Dedifferentiated amniotic fluid mesenchymal stem cell (primary cell): ENCODE measurements around the gene HNRNPF.

Experiments used
- DNase-seq: peaks from one replicate; pipeline ENCODE4 v3.0.0-alpha.2; 2016; ENCODE audit errors: extremely low spot score

The HNRNPF gene

GRCh38 chr10:43376828-43377423 lies 32.1 kb downstream of the HNRNPF start:
- no peak for DNase-seq

GRCh38 chr10:43376046-43376635 lies 32.8 kb downstream of the HNRNPF start:
- DNase-seq = no peak

GRCh38 chr10:43375401-43376020 lies 33.5 kb downstream of the HNRNPF start:
- DNase-seq = no peak

- no peak for DNase-seq
These were observed 34.8 kb downstream of the HNRNPF start for GRCh38 chr10:43374194-43374593.

GRCh38 chr10:43373461-43373860 lies 35.5 kb downstream of the HNRNPF start:
- DNase-seq = no peak

GRCh38 chr10:43372765-43373361 lies 36.1 kb downstream of the HNRNPF start:
- no peak for DNase-seq

GRCh38 chr10:43371418-43371817 lies 37.6 kb downstream of the HNRNPF start, which contains the start of gene FXYD4:
TSS of gene FXYD4 (plus strand) at chr10:43371636. CDS start at chr10:43373747, 2,111 bp downstream.
- no peak for DNase-seq

GRCh38 chr10:43370671-43371215 lies 38.2 kb downstream of the HNRNPF start:
- no peak for DNase-seq

- DNase-seq = no peak
These were observed 39.1 kb downstream of the HNRNPF start for GRCh38 chr10:43369921-43370320.

- DNase-seq = no peak
These were observed 44.0 kb downstream of the HNRNPF start for GRCh38 chr10:43365001-43365400.

GRCh38 chr10:43362191-43362839 lies 46.7 kb downstream of the HNRNPF start:
- no peak for DNase-seq

GRCh38 chr10:43361547-43362190 lies 47.3 kb downstream of the HNRNPF start:
- no peak for DNase-seq

GRCh38 chr10:43360086-43360485 lies 48.9 kb downstream of the HNRNPF start:
- DNase-seq = no peak

- DNase-seq = peak; percentile 34
These were observed 53.1 kb downstream of the HNRNPF start for GRCh38 chr10:43355749-43356371.

- no peak for DNase-seq
These were observed 54.1 kb downstream of the HNRNPF start for GRCh38 chr10:43354879-43355380.

- DNase-seq = no peak
These were observed 54.7 kb downstream of the HNRNPF start for GRCh38 chr10:43354330-43354635.

GRCh38 chr10:43353495-43354329 lies 55.3 kb downstream of the HNRNPF start:
- DNase-seq = no peak

GRCh38 chr10:43352951-43353350 lies 56.0 kb downstream of the HNRNPF start:
- no peak for DNase-seq

GRCh38 chr10:43351301-43351700 lies 57.7 kb downstream of the HNRNPF start:
- no peak for DNase-seq

GRCh38 chr10:43350686-43351085 lies 58.3 kb downstream of the HNRNPF start:
- DNase-seq = no peak
